Fibroblast of skin of abdomen (primary cell): Measurements from ENCODE around the gene PSMA8. TPM values are rescaled to one million over a fixed set of nuclear protein-coding genes. Genes with fewer than 3 reads are reported as not detected.
"Not testable (repeated sequence)": the region's sequence is repeated elsewhere in the genome, so short reads cannot be mapped to it uniquely, and the experiment has no call there.

Experiments used
- DNase-seq: peaks from one replicate; pipeline ENCODE4 v3.0.0-alpha.2; 2013
- polyA plus RNA-seq, 2 experiments: library from polyadenylated mRNA; unstranded; fragments of 120-200 nt; gene quantifications; one replicate each; pipeline ENCODE4 v1.2.1, GENCODE V29; 2013; ENCODE audit not compliant: insufficient read length in 2 of 2

PSMA8 gene
- not detected for polyA plus RNA-seq (2013, experiment 1 of 2; ENCODE audit: insufficient read length)
- polyA plus RNA-seq (2013, experiment 2 of 2; ENCODE audit: insufficient read length) = not detected

DNA sequence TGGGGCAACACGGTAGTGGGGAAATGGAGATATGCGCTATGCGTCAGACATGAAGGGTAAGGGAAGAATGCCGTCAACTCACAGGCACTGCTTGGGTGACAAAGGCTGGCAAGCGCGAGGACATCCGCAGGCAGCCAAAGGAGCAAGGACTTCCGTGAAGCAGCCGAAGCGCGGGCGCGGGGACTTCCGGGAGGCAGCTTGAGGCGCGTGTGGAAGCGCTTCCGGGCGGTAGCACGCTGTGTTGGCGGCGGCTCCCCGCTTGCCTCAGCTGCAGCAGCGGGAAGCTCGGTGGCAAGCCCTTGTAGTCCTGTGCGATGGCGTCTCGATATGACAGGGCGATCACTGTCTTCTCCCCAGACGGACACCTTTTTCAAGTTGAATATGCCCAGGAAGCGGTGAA is at the start of gene PSMA8:
Gene PSMA8 (plus strand): TSS at position 218 of the 400 bp plus-strand sequence. CDS start 97 bp downstream, at position 315.
- no peak for DNase-seq

DNA sequence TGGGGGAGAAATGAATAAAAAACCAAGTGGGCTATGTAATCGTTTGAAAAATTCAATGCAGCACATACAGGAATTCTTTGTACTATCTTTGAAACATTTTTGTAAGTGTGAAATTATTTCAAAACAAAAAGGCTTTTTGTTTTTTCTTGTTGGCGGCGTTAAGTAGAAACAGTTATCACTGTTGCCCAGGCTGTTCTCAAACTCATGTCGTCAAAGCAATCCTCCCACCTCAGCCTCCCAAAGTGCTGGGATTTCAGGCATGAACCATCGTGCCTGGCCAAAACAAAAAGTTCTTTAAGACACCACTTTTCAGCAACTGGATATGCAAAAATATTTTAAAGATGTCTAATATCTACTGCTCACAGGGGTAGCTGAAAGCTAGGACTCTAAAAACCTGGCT is 48.6 kb upstream of the PSMA8 start:
- DNase-seq = no peak

DNA sequence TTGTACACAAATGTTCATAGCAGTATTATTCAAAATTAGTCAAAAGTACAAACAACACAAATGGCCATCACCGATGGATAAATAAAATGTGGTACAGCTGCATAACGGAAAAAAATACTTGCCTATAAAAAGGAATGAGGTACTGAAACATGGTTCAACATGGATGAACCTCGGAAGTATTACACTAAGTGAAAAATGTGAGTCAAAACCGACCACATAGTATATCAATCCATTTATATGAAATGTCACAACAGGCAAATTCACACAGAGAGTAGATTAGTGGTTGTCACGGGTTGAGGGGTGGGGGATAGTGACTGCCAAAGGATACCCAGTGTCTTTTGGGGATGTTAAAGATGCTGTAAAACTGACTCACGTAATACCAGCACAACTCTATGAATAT is 46.7 kb upstream of the PSMA8 start:
- DNase-seq = no peak

DNA sequence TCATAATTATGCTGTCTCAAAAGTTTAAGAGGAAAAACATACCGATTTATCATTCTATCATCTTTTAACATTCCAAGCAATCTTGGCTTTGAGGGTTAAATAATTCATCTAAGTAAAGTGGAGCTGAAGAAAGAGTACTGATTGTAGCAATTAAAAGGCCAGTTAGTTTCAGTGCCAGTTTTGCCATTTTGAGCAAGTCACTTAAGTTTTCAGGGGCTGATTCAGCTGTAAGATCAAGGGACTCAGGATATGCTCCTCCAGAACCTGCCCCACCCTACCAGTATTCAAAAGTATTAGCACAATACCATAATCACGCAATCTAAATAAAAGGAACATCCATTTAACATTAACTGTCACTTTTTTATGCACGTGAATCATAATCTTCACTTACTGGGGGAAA is 45.2 kb upstream of the PSMA8 start:
- DNase-seq = peak; percentile 1

DNA sequence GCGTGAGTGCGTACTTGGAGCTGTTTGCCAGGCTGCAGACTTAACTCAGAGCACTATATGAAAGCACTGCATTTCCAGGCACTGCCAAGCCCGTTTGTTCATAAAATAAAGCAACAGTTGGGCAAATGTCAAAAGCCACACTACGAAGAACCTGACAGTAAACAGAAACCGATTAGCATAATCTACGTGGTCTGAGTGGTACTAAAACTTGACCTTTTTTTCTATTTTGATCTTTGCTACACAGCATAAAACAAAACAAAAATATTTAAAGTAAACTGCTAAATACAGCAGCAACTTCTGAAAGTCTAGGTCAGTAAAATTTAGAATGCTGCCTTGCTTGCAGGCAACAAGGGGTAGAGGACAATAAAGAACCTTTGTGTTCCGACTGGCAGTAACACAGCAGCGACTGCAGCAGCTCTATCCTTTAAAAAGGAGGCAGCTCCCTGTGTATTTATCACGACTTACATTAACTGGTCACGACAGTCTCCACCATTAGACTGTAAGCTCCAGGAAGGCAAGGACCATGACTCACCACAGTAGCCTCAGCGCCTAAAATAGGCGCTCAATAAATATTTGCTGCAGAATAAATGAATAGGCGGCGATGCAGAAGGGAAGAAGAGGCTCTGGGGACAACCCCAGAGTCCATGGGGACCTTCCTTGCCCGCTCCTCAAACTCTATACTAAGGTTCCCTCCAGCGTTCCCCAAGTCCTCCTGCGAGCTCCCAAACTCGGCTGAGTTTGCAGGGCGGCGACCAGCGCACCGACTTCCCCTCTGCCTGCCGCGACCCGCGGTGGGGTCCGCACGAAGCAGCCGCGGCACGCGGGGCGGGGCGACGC is 44.2 kb upstream of the PSMA8 start:
- peak; percentile 28 for DNase-seq

DNA sequence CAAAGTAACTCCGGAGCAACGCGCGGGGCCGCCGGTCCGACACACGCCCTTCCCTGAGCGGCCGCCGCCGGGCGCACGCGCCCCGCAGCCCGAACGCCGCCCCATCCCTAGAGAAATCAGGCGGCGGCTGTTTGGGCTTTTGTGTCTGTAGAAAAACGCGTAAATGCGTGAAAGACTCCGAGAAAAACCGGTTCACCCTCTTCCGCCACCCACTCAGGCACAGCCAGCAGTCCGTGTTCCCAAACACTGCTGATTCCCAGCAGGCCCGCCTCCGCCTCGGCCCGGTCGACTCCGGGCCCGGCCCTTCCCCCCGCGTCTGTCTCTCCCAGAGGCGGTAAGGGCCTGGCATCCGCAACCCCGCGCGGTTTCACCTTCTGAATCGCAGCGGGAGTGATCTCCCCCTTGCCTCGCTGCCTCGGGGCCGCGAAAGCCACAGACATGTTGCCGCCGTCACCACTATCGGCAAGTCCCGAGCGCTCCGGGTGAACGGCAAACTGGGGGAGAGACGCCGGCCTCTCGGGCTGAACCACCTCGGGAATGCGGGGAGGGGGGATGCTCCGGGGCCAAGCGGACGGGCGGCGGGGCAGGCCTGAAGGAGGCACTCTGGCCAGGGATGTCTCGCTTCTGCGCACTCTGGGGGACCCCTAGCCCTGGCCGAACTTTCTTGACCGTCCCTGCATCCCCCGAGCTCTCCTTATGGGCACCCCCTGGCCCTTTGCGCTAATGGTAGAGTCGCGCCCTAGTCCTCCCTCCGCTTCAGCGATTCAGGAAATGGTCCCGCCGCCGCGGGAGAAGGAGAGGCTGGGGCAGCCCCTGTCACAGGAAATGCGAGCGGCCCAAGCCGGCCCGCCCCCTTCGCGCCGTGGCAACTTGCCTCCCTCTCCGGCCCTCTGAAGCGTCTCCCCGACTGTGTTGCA is 43.3 kb upstream of the PSMA8 start, which contains the start of gene SS18:
Gene SS18 (minus strand): TSS at position 484 of the 917 bp plus-strand sequence. CDS start 44 bp downstream, at position 440.
- peak; percentile 96 for DNase-seq

DNA sequence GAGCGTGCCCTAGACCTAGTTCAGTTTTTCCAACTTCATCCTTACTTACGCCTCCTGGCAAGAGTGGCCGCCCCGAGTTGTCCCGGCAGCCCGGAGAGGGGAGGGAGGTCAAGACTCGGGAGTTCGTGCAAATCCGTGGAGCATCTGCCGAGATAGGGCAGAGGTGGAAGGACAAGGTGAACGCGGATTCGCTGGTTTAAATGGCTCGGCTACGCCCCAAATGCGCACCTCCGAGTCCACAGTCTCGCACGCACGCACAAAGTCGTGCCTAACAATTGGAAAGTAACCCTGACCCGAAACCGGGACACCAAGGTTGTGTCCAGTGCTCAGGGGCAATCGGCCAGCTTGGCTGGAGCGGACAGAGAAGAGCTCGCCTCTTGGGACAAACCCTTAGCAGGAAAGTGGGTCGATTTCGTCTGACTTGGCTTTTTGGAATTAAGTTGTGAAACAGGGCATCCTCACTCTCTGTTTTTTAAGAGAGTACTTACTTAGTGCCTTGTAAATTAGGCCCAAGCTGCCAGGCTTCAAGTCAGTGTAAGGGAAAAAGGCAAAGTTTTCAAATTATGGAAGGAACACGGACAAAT is 42.5 kb upstream of the PSMA8 start:
- no peak for DNase-seq

DNA sequence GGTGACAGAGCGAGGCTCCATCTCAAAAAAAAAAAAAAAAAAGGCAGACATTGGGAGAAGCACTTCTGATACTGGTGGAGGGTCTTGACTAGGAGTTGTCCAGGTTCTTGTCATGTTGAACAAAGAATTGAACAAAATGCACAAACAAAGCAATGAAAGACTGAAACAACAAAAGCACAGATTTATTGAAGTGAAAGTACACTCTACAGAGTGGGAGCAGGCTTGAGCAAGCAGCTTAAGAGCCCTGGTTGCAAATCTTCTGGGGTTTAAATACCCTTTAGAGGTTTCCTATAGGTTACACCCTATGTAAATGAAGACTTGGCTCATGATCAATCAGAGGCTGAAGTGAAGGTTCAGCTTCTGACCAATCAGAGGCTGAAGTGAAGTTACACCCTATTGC is 36.8 kb upstream of the PSMA8 start:
- no peak for DNase-seq

DNA sequence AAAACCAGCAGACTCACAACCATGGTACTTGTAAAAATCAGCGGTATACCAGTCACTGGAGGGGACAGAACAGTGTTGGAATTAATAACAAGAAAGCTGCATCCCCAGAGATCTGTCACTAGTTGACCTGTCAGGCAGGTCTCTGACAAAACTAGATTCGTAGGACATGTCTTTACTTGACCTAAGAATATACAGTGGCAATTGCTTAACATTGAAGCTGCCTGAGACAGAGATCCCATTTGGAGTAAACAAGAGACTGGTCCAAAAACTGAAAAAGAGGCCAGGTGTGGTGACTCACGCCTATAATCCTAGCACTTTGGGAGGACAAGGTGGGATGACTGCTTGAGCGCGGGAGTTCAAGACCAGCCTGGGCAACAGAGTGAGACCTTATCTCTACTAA is 36.1 kb upstream of the PSMA8 start:
- no peak for DNase-seq

DNA sequence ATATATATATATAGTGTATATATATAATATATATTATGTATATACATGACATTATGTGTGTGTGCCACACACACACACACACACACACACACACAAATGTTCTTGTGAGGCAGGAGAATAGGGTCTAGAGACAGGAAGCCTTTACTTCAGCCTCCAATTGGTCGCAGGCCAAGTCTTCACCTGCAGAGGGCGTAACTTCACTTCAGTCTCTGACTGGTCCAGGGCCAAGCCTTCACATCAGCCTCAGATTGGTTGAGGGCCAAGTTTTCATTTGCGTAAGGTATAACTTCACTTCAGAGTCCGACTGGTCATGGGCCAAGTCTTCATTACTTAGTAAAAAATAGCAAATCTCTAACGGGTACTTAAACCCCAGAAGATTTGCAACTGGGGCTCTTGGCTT is 30.1 kb upstream of the PSMA8 start:
- DNase-seq = no peak

DNA sequence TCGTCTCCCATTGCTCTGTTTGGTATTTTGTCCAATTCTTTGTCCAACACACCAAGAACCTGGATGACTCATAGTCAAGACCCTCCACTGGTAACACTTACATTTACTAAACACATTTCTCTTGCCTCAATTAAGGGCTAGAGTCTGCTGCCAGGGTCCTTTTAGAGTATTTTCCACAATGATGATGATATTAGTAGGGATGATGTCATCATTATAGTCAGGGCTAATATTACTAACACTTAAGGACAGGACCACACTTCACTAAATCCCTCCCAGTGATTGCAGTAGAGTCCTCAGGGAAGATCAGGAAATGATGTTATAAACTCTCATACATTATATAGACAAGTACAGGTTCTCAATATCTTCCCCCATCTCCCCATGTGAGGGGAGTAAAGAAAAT is 29.6 kb upstream of the PSMA8 start:
- no peak for DNase-seq

DNA sequence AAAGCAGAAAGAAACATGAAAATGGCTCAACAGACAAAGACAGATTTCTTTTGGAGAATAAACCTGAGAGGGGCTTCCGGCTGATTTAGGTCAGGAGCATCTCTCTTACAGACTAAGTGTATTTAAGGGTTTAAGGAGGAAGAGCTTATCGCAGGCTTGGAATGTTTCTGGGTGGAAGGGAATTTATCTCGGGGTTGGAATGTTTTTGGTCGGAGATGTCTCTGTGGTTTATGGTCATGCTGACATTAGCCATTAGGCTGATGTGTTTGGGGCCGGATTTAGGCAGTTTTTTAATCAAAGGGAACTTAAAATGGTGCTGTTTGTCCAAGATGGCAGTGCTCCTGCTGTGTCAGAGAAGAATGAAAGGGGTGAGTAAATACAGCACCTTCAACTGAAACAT is 14.4 kb upstream of the PSMA8 start:
- no peak for DNase-seq

DNA sequence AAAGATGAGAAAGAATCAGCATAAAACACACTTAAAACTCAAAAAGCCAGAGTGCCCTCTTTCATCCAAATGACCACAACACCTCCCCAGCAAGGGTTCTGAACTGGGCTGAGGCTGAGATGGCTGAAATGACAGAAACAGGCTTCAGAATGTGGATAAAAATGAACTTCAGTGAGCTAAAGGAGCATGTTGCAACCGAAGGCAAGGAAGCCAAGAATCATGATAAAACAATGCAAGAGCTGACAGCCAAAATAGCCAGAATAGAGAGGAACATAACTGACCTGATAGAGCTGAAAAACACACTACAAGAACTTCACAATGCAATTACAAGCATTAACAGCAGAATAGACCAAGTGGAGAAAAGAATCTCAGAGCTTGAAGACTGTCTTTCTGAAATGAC is 12.2 kb upstream of the PSMA8 start:
- no peak for DNase-seq

DNA sequence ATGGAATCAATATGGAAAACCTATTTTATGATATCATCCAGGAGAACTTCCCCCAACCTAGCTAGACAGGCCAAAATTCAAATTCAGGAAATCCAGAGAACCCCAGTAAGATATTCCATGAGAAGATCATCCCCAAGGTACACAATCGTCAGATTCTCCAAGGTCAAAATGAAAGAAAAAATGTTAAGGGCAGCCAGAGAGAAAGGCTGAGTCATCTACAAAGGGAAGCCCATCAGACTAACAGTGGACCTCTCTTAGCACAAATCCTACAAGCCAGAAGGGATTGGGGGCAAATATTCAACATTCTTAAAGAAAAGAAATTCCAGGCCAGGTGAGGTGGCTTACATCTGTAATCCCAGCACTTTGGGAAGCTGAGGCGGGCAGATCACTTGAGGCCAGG is 11.7 kb upstream of the PSMA8 start:
- not testable (repeated sequence) for DNase-seq

DNA sequence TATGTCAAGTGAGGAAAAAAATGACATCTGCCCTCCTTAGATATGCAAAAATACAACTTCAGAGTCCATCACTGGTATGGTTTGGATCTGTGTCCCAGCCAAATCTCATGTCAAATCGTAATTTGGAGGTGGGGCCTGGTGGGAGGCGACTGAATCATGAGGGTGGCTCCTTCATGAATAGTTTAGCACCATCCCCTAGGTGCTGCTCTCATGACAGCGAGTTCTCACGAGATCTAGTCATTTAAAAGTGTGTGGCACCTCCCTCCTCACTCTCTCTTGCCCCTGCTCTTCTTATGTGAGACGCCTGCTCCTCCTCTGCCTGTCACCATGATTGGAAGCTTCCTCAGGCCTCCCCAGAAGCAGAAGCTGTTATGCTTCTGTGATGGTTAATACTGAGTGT is 5.9 kb upstream of the PSMA8 start:
- no peak for DNase-seq

DNA sequence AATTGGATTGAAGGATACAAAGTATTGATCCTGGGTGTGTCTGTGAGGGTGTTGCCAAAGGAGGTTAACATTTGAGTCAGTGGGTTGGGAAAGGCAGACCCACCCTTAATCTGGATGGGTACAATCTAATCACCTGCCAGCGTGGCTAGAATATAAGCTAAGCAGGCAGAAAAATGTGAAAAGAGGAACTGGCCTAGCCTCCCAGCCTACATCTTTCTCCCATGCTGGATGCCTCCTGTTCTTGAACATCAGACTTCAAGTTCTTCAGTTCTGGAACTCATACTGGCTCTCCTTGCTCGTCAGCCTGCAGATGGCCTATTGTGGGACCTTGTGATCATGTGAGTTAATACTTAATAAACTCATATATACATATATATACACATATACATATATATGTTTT is 5.5 kb upstream of the PSMA8 start:
- DNase-seq = not testable (repeated sequence)

DNA sequence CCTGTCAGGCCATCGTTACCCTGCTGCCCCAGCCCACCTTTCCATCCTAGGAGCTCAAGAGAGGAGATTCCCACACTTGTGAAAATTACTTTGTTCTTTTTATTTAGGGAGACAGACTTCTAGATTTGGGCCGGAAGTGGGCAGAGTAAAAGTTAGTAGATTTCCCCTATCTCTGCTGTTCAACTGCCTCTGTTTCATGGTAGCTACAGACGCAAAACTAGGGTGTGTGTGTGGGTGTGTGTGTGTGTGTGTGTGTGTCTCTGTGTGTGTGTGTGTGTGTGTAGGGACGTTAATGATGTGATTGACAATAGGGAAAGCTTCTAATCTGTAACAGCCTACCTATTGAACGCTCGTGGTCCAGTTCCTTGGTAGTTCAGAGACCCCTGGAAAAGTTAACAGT is 438 bp downstream of the PSMA8 start:
- DNase-seq = no peak

DNA sequence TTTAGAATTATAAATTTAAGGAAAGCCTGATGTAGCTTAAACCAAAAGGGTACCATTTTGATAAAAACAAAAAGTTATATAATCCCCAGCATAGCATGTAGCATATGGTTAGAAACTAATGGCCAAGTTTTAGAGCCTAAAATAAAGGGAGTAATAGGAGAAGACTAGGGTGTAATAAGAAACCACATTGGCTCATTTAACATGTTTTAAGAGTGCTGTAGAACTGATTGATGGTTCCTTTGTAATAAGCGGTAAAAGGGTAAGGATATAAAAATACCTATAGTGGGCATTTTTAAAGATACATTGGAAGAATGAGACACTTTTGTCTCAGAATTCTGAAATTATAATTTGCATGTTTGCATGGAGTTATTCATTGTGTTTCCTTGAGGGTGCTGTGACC is 1.9 kb downstream of the PSMA8 start:
- no peak for DNase-seq

DNA sequence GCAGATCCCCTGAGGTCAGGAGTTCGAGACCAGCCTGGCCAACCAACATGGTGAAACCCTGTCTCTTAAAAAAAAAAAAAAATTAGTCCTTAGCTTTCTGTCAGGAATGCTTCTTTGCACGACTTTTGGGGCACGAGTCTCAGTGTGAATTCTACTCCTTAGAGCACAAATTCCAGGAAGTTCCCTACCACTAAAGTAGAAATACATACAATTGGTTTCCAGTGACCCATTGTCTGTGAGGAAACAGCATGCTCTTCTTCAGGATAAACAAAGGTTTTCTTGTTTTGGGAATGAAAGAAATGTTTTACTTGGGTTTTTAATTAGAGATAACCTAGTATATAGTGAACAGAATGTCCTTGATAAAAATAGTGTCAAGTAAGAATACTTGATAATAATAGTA is 23.7 kb downstream of the PSMA8 start:
- DNase-seq = no peak

DNA sequence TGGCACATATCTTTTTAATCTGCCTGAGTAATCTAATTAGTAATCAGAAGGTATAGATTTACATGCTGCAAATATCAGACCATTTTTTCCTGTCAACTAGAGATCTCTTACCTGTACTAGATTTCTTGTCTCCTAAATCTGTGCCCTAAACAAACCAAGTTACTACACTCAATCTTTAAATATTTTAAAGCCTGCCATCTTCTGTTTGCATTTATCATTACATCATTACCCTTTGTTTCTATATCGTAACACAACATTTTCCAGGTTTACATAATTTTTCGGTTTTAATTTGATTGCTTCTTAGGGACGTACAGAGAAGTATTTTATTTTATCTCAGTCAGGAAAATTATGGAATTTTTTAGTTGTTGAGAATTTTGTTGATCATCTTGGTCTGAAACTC is 25.7 kb downstream of the PSMA8 start:
- no peak for DNase-seq

DNA sequence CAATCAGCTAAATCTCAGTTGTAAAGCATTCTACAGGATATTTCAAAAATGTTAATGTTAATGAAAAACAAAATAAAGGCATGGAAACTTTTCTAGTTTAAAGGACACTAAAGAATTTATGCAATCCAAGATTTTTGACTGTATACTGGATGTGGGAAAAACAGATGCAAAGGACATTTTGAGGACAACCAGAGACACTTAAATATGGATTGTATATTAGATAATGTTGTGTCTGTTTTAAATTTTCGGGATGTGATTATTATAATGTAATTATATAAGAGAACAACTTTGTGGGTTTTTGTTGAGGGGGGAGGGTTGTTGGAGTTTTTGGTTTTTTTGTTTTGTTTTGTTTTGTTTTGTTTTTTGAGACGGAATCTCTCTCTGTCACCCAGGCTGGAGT is 30.9 kb downstream of the PSMA8 start:
- DNase-seq = no peak

DNA sequence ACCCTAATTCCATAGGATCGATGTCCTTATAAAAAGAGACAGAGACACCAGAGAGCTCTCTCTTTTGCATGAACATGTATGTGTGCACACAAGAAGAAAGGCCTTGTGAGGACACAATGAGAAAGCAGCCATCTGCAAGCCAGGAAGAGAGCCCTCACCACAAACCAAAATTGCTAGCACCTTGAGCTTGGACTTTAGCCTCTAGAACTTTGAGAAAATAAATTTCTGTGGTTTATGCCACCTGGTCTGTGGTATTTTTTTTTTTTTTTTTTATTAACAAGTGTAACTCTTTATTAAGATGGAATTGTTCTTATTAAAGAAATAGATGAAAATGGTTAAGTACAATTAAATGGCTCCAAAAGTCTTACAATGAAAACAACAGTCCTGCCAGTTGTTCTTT is 33.9 kb downstream of the PSMA8 start:
- DNase-seq = not testable (repeated sequence)

DNA sequence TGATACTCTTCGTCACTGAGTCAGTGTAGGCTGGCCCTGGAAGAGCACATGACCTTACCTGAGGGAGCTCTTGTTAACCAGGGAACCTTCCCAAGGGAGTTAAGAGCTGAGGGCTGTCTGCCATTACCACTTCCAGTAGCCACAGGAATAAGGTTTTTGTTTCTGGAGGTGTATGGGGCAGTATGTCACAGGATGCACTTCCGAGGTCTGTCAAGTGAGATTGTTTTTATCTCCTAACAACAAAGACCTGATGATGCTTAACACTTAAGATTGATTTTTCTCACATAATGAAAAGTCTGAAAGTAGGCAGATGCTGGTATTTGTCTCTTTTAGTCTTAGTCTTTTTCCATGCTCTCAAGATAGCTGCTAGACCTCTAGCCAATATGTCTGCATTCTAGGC is 41.8 kb downstream of the PSMA8 start:
- DNase-seq = no peak
